GM13977 (cell line): ENCODE measurements around the gene KDM4B.

Experiments
- DNase-seq: peaks from one replicate; pipeline ENCODE4 v3.0.0; 2012; ENCODE audit warnings: low spot score
- in situ Hi-C: fragments of 300-500 bp; cut with MboI; formaldehyde crosslinking; loops from one replicate; pipeline ENCODE4 v1.12.0; 2022; ENCODE audit warnings: low sequenced_read_pairs, low pct_unique_long_range_greater_than_20kb, mixed read lengths, inconsistent platforms; ENCODE audit not compliant: unreplicated experiment
- TF ChIP-seq, protein P1 (sequence below): IDR thresholded peaks from 2 replicates; pipeline ENCODE4 v1.5.1; 2012; ENCODE audit warnings: mild to moderate bottlenecking, control low read depth; ENCODE audit not compliant: insufficient read depth; ENCODE audit errors: extremely low read depth, missing control alignments

KDM4B gene

DNA sequence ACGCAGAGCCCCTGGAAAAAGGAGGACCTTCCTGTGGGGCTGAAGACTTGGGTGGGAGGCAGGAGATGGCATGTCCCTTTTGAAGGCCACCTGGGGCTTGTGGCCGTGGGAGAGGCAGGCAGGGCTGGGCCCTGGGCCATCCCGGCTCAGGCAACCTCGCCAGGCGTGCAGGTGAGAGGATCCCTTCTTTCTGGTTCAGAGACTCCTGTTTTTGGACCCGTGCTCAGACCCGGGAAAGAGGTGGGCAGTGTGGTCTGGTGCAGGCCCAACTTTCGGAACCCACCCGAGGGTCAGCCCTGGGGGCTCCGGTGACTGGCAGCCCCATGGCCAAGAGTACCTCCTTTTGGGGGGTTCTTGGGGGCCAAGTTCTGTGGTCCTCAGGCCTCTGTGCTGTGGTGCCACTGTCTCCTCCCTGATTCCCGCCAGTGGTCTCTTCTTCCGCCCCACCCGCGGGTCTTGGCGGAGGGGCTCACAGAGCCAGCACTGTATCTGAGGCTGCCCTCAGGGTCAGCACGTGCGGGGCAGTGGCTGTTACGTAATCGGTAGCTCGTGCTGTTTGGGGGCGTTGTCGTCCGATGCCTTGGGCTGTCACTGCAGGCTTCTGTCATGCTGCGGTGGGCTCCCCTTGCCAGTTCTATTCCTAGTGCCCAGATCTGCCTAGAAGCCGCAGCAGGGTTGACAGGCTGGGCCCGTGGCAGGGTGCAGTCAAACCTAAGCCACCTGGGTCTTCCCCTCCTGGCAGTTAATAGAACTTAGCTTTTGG lies 42.7 kb downstream of the KDM4B start:
- TF ChIP-seq, protein P1, sequence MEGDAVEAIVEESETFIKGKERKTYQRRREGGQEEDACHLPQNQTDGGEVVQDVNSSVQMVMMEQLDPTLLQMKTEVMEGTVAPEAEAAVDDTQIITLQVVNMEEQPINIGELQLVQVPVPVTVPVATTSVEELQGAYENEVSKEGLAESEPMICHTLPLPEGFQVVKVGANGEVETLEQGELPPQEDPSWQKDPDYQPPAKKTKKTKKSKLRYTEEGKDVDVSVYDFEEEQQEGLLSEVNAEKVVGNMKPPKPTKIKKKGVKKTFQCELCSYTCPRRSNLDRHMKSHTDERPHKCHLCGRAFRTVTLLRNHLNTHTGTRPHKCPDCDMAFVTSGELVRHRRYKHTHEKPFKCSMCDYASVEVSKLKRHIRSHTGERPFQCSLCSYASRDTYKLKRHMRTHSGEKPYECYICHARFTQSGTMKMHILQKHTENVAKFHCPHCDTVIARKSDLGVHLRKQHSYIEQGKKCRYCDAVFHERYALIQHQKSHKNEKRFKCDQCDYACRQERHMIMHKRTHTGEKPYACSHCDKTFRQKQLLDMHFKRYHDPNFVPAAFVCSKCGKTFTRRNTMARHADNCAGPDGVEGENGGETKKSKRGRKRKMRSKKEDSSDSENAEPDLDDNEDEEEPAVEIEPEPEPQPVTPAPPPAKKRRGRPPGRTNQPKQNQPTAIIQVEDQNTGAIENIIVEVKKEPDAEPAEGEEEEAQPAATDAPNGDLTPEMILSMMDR: no peak
- in situ Hi-C loops: no loop called here
- DNase-seq: no peak

DNA sequence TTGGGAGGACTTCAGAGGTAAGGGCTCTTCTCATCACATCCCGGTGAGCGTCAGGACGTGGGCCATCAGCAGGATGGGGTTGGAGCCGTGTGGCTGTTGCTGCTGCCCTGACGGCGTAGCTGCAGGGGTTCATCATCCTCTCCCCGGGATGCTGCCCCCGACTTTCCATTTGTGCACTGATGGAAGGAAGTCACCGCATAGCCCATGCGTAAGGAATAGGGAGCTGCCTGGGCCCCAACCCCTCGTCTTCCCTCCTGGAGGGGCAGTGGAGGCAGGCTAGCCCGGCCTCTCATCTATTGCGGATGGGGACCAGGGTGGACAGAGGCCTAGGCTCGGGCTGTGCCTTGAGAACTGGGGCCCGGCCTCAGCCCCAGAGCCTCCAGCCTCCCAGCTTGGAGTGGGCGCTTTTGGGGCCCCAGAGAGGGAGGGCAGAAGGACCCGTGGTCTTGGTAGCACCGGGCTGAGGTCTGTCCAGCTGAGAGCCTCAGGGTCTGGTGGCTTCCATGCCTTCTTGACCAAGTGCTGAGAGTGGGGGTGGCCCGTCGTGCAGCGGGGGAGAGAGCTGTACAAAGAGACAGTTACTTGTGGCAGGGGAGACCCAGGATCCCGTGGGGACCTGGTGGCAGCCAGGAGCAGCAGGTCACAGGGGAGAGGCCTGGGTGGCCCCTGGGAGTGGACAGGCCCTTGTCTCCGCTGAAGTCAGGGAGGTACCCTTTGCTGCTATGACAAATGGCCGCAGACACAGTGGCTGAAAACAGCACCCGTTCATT lies 44.0 kb downstream of the KDM4B start:
- DNase-seq: no peak
- in situ Hi-C loops: no loop called here
- TF ChIP-seq, protein P1: no peak

DNA sequence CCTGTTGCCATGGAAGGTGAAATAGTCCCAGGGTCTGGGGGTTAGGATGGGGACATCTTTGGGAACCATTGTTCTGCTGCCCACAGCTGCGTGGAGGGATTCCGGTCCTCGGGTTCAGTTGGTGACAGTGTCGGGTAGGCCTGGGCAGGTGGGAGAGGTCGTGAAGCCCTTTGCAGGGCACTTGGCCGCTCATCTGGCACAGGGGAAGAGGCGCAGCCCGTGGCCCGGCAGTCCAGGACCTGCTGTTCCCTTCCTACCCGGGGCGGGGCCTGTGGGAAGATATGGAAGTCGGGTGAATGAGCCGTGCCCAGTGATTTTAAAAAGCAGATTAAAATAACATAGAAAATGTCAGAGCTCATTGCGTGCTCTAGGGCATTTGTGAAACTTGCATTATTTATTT lies 44.8 kb downstream of the KDM4B start:
- DNase-seq: no peak
- TF ChIP-seq, protein P1: no peak
- in situ Hi-C loops: no loop called here

DNA sequence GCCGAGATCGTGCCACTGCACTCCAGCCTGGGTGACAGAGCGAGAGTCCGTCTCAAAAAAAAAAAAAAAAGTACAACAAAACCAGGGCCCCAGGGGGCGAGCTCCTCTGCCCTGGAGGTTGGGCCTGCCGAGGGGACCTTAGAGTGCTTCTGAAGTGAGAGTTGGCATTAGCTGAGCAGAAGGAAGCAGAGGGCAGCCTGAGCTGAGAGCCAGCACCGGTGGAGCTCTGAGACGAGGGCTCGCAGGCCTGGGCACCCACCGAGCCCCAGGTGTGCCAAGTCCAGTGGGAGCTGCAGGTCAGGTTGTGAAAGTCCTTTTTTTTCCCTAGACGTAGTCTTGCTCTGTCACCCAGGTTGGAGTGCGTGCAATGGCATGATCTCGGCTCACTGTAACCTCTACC lies 46.0 kb downstream of the KDM4B start:
- no peak for DNase-seq
- TF ChIP-seq, protein P1: no peak
- in situ Hi-C loops: no loop called here

DNA sequence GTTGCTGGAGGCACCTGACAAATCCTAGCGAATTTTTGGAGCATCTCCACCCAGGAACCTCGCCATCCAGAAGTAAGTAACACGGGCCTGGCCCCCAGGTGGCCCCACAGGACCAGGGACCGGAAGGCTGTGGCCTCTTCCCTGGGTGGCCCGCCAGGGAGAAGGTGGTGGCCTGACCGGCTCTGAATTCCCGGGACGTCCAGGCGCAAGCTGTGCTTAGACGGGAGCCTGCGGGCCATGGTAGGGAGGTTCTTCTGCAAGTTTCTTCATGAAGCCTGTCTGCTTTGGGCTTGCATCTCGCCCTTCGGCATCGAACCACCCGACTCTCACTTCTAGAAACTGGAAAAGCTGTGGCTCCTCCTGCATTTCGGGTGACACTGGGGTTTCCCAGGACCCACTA lies 47.4 kb downstream of the KDM4B start:
- TF ChIP-seq, protein P1: no peak
- in situ Hi-C loops: no loop called here
- no peak for DNase-seq

DNA sequence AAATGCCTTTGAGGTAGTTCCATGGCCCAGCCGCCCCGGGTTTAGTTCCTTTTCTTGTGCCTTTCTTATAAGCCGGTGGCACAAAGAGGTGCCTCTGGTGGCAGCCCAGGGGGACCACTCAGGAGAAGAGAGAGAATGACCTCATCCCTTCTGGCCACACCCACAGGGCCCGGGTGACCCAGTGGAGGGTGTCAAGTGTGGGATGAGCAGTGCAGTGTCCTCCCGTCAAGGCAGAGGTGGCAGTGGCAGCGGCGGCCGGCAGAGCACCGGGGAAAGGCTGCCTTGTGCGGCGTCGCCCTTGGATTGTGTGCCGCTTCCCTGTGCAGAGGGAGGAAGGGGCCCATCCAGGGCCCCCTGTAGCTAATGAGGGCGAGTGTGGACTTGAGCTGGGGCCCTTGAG lies 47.9 kb downstream of the KDM4B start:
- in situ Hi-C loops: no loop called here
- DNase-seq: no peak

More for the DNA sequence above, 47.9 kb downstream of the KDM4B start:
- TF ChIP-seq, protein P1: no peak
